Kidney tubule cell (primary cell): ENCODE data around the gene LMO4.

Experiments
- DNase-seq: peaks from one replicate; pipeline ENCODE4 v3.0.0-alpha.2; 2018; ENCODE audit warnings: low spot score

LMO4 gene

GRCh38 chr1:87328272-87329050 lies at the start of gene LMO4:
Gene LMO4, plus strand, starts transcription at chr1:87328880. Its CDS starts 3,136 bp downstream, at chr1:87332016.
- peak; percentile 99 for DNase-seq

- DNase-seq, result no peak
These were observed 49.2 kb upstream of the LMO4 start for GRCh38 chr1:87279536-87279875.

GRCh38 chr1:87279966-87280535 lies 48.6 kb upstream of the LMO4 start:
- no peak for DNase-seq

- DNase-seq, result no peak
These were observed 44.0 kb upstream of the LMO4 start for GRCh38 chr1:87284456-87285240.

- DNase-seq, result peak; percentile 48
These were observed 37.6 kb upstream of the LMO4 start for GRCh38 chr1:87291107-87291506.

GRCh38 chr1:87292684-87293493 lies 35.8 kb upstream of the LMO4 start:
- DNase-seq, result peak; percentile 61

GRCh38 chr1:87294633-87295032 lies 34.0 kb upstream of the LMO4 start:
- no peak for DNase-seq

- no peak for DNase-seq
These were observed 33.1 kb upstream of the LMO4 start for GRCh38 chr1:87295445-87296110.

- DNase-seq, result no peak
These were observed 32.5 kb upstream of the LMO4 start for GRCh38 chr1:87296206-87296605.

- no peak for DNase-seq
These were observed 29.0 kb upstream of the LMO4 start for GRCh38 chr1:87299661-87300060.

- DNase-seq, result no peak
These were observed 28.1 kb upstream of the LMO4 start for GRCh38 chr1:87300628-87301027.

GRCh38 chr1:87305151-87305550 lies 23.5 kb upstream of the LMO4 start:
- DNase-seq, result no peak

- no peak for DNase-seq
These were observed 22.9 kb upstream of the LMO4 start for GRCh38 chr1:87305762-87306161.

GRCh38 chr1:87307306-87307705 lies 21.4 kb upstream of the LMO4 start:
- DNase-seq, result no peak

GRCh38 chr1:87307931-87308330 lies 20.7 kb upstream of the LMO4 start:
- DNase-seq, result no peak

GRCh38 chr1:87314091-87314490 lies 14.6 kb upstream of the LMO4 start:
- no peak for DNase-seq

GRCh38 chr1:87318056-87318650 lies 10.5 kb upstream of the LMO4 start:
- no peak for DNase-seq

- DNase-seq, result no peak
These were observed 9.9 kb upstream of the LMO4 start for GRCh38 chr1:87318806-87319205.

- peak; percentile 72 for DNase-seq
These were observed 2.5 kb upstream of the LMO4 start for GRCh38 chr1:87325982-87326738.
